Common myeloid progenitor, CD34-positive (primary cell): ENCODE measurements around the gene HABP2.

Experiments used
- CTCF ChIA-PET: fragments of 350-600 bp; sonication (Branson Sonifier 250); formaldehyde crosslinking; loops from one replicate; lab custom pipeline; 2021; ENCODE audit warnings: antibody characterized with exemption; lab: Charles Lee
- POLR2A ChIA-PET: fragments of 350-600 bp; sonication (Branson Sonifier 250); formaldehyde crosslinking; loops from one replicate; lab custom pipeline; 2021; ENCODE audit warnings: antibody characterized with exemption; lab: Charles Lee
- DNase-seq, 3 donors: peaks; one replicate each; pipeline versions ENCODE4 v3.0.0 to v3.0.0-alpha.2; 2013
- H3K27ac ChIP-seq, 2 experiments: 1 replicate in 1 of 2; 2 replicates in 1 of 2; pipeline ENCODE4 v1.7.0; 2013; ENCODE audit warnings: inconsistent platforms in 2 of 2, low read length in 2 of 2, mild to moderate bottlenecking in 2 of 2, low read depth in 1 of 2, moderate library complexity in 1 of 2; ENCODE audit not compliant: severe bottlenecking in 2 of 2, insufficient read depth in 1 of 2, poor library complexity in 1 of 2
- H3K27me3 ChIP-seq, 5 experiments: replicated peaks in 2 of 5; 1 replicate in 3 of 5; 2 replicates in 2 of 5; pipeline versions ENCODE4 v1.6.1 to v1.7.0; 2013; ENCODE audit warnings: low read length in 4 of 5, mild to moderate bottlenecking in 2 of 5, moderate library complexity in 2 of 5, inconsistent platforms in 1 of 5; ENCODE audit not compliant: insufficient read depth in 5 of 5, control insufficient read depth in 4 of 5
- H3K36me3 ChIP-seq, 4 experiments: 1 replicate in 2 of 4; 2 replicates in 2 of 4; pipeline versions ENCODE4 v1.6.1 to v1.7.0; 2013; ENCODE audit warnings: low read length in 3 of 4, control low read depth in 1 of 4, mild to moderate bottlenecking in 1 of 4; ENCODE audit not compliant: control insufficient read depth in 4 of 4, insufficient read depth in 4 of 4
- H3K4me1 ChIP-seq, 4 experiments: 1 replicate in 3 of 4; 2 replicates in 1 of 4; pipeline versions ENCODE4 v1.6.1 to v1.7.1; 2013; ENCODE audit warnings: low read length in 3 of 4, mild to moderate bottlenecking in 3 of 4, control low read depth in 1 of 4, inconsistent platforms in 1 of 4, moderate library complexity in 1 of 4; ENCODE audit not compliant: control insufficient read depth in 4 of 4, insufficient read depth in 4 of 4; ENCODE audit errors: control extremely low read depth in 1 of 4
- H3K4me3 ChIP-seq, 7 experiments: 1 replicate in 4 of 7; 2 replicates in 3 of 7; pipeline versions ENCODE4 v1.5.1 to v1.7.0; 2013; ENCODE audit warnings: mild to moderate bottlenecking in 7 of 7, low read length in 6 of 7, moderate library complexity in 6 of 7, inconsistent platforms in 2 of 7, low read depth in 2 of 7, control low read depth in 1 of 7; ENCODE audit not compliant: insufficient read depth in 4 of 7, control insufficient read depth in 1 of 7; ENCODE audit errors: extremely low read depth in 1 of 7
- H3K9me3 ChIP-seq, 5 experiments: 1 replicate in 4 of 5; 2 replicates in 1 of 5; pipeline versions ENCODE4 v1.6.1 to v1.7.1; 2013; ENCODE audit warnings: low read length in 4 of 5, mild to moderate bottlenecking in 2 of 5, inconsistent platforms in 1 of 5, low read depth in 1 of 5, moderate library complexity in 1 of 5; ENCODE audit not compliant: control insufficient read depth in 4 of 5, insufficient read depth in 2 of 5; ENCODE audit errors: control extremely low read depth in 1 of 5
- WGBS: methylation state at CpG from one replicate; pipeline ENCODE4 v1.1.5; 2013; ENCODE audit not compliant: insufficient coverage; 5-methylcytosine and 5-hydroxymethylcytosine counted together

The HABP2 gene

GRCh38 chr10:113622831-113623230 is 70.0 kb downstream of the HABP2 start:
- Histone ChIP-seq H3K27me3 (peaks cover 0 to 14% (median 3%) of the 10 kb centered on the region in 5 experiments), H3K4me1 (no peaks in the 10 kb centered on the region), H3K27ac (no peak overlapping the region), H3K36me3 (no peaks in the 10 kb centered on the region), H3K9me3 (no peaks in the 10 kb centered on the region), H3K4me3 (no peak overlapping the region)
- 73% methylated on average over 1 of the region's 4 CpGs for WGBS
- POLR2A ChIA-PET, result no interaction called here
- no peak for DNase-seq
- CTCF ChIA-PET, result no interaction called here

- ChIA-PET POLR2A (no interaction called here), CTCF (interaction anchor here (0.5 kb wide), 1 partner anchor 7 kb away, joined by 3 read pairs; no protein-coding TSS in a partner anchor)
- no peak overlapping the region for H3K27ac ChIP-seq
- H3K9me3 ChIP-seq, result no peaks in the 10 kb centered on the region
- H3K4me3 ChIP-seq, result no peak overlapping the region
- H3K4me1 ChIP-seq, result no peaks in the 10 kb centered on the region
- peaks cover 0 to 14% (median 0%) of the 10 kb centered on the region in 5 experiments for H3K27me3 ChIP-seq
- H3K36me3 ChIP-seq, result no peaks in the 10 kb centered on the region
- DNase-seq, result no peak
- WGBS, result 95% methylated on average over 8 of the region's 10 CpGs
These were observed 72.8 kb downstream of the HABP2 start for GRCh38 chr10:113625461-113626186.

- Histone ChIP-seq H3K27ac (no peak overlapping the region), H3K27me3 (peaks cover 0 to 14% (median 0%) of the 10 kb centered on the region in 5 experiments), H3K4me1 (no peaks in the 10 kb centered on the region), H3K4me3 (no peak overlapping the region), H3K36me3 (no peaks in the 10 kb centered on the region), H3K9me3 (no peaks in the 10 kb centered on the region)
- no peak for DNase-seq
- ChIA-PET CTCF (no interaction called here), POLR2A (no interaction called here)
- WGBS, result 83% methylated on average over 2 of the region's 5 CpGs
These were observed 74.0 kb downstream of the HABP2 start for GRCh38 chr10:113626809-113627355.

GRCh38 chr10:113627836-113628235 is 75.0 kb downstream of the HABP2 start:
- no peak for DNase-seq
- Histone ChIP-seq H3K9me3 (no peaks in the 10 kb centered on the region), H3K27ac (no peak overlapping the region), H3K27me3 (peaks cover 0 to 14% (median 0%) of the 10 kb centered on the region in 5 experiments), H3K4me3 (no peak overlapping the region), H3K36me3 (no peaks in the 10 kb centered on the region), H3K4me1 (no peaks in the 10 kb centered on the region)
- ChIA-PET CTCF (no interaction called here), POLR2A (no interaction called here)
- WGBS, result 100% methylated on average over 4 of the region's 6 CpGs

- Histone ChIP-seq H3K4me1 (no peaks in the 10 kb centered on the region), H3K36me3 (no peaks in the 10 kb centered on the region), H3K27me3 (peaks cover 0 to 10% (median 0%) of the 10 kb centered on the region in 5 experiments), H3K4me3 (no peak overlapping the region), H3K27ac (no peak overlapping the region), H3K9me3 (no peaks in the 10 kb centered on the region)
- ChIA-PET POLR2A (no interaction called here), CTCF (interaction anchor here (1.0 kb wide), 1 partner anchor 14 kb away, joined by 3 read pairs; no protein-coding TSS in a partner anchor)
- 92% methylated on average over 1 of the region's 2 CpGs for WGBS
- no peak for DNase-seq
These were observed 75.8 kb downstream of the HABP2 start for GRCh38 chr10:113628607-113629153.

- WGBS, result 97% methylated on average over 5 of the region's 5 CpGs
- H3K4me1 ChIP-seq, result no peaks in the 10 kb centered on the region
- H3K27ac ChIP-seq, result no peak overlapping the region
- H3K36me3 ChIP-seq, result no peaks in the 10 kb centered on the region
- H3K27me3 ChIP-seq, result peaks cover 0 to 6% (median 0%) of the 10 kb centered on the region in 5 experiments
- ChIA-PET CTCF (interaction anchor here (1.3 kb wide), 1 partner anchor 13 kb away, joined by 4 read pairs; no protein-coding TSS in a partner anchor), POLR2A (no interaction called here)
- peaks cover 0 to 4% (median 2%) of the 10 kb centered on the region in 5 experiments for H3K9me3 ChIP-seq
- H3K4me3 ChIP-seq, result no peak overlapping the region
- DNase-seq, result no peak
These were observed 78.2 kb downstream of the HABP2 start for GRCh38 chr10:113630929-113631533.
